GM21825 (cell line): ENCODE results near the gene ADCY5.

Experiments
- ATAC-seq: cut with Tn5 transposase; IDR thresholded peaks from one replicate; pipeline ENCODE4 v1.9.1; 2021; ENCODE audit warnings: mild to moderate bottlenecking, moderate library complexity; ENCODE audit not compliant: unreplicated experiment

The ADCY5 gene

DNA sequence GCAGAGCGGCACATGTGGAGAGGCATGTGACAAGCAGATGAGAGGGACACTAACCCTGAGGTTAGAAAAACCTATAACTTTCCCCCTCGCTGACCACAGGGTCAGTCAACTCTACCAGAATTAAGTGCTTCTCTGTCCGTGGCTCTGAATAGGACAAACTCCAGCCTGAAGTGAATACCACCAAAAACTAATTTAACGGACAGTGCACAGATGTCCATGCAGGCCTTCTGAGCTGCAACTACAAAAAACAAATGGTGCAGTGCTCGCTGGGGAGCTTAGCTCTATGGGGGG lies 59.3 kb downstream of the ADCY5 start:
- no peak for ATAC-seq

DNA sequence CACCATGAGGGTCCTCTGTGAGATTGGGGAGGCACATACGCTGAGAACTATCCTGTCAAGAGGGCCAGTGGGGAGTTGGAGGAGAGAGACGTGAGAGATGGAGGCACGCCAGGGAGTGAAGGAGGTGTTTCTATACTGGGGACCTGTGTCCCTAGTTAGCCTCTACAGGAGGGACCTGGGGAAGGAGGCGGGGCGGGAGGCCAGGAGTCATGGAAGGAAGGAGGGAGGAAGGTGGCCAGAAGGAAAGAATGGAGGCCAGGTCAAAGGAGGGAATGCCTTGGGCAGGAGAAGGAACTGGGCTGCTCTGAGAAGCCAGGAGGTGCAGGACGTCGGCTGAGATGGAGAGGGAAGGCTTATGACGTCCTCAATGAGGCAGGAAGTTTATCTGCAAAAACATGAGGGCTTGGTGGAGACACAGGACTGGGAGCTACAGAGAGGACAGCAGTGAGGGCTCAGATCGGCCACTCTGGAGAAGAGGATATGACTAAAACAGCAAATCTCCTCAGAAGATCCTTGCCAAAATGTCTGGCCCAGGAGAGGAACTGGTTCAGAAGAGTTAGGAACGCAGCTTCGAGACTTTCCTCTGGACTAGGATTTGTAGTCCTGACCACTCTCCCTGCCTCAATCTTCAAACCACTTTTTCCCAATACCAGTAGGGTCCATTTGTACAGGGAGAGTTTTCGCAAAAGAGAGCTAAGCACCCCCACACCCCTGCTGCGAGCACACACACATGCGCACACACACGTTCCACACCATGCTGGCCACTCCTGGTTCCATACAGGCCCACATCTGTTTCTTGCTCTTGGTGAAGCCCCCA lies 59.9 kb downstream of the ADCY5 start:
- ATAC-seq = no peak

DNA sequence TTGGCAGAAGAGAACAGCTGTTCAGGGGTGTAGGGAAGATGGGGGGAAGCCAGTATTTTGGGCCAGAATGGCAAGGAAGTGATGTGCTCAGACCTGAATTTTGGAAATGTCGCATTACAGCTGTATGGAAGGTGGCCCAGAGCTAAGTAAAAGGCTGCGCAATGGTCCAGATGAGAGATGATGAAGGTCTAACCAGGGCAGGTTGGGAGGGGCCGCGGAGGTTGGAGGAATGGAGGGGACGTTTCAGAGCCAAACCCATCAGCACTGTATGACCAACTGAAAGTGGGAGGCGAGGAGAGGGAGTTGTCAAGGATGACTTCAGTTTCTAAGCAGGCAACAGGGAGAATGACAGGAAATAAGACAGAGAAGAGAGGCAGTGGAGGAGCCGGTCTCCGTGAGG lies 60.8 kb downstream of the ADCY5 start:
- ATAC-seq = no peak

DNA sequence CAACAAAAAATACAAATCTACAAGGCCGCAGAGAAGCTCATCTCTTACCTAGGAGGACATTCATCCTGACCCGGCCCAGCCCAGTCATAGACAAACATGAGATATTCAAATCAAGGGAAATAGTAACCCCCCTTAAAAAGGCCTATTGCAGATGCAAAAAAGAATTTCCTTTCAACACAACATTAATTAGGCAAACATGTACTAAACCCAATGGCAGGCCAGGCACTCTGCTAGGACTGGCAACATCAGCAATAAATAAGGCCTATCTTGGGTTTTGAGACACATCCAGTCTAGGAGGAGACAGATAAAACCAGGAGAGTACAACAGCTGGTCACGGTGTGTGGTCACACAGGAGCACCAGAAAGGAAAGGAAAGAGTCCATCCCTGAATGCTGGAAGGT lies 61.4 kb downstream of the ADCY5 start:
- no peak for ATAC-seq

DNA sequence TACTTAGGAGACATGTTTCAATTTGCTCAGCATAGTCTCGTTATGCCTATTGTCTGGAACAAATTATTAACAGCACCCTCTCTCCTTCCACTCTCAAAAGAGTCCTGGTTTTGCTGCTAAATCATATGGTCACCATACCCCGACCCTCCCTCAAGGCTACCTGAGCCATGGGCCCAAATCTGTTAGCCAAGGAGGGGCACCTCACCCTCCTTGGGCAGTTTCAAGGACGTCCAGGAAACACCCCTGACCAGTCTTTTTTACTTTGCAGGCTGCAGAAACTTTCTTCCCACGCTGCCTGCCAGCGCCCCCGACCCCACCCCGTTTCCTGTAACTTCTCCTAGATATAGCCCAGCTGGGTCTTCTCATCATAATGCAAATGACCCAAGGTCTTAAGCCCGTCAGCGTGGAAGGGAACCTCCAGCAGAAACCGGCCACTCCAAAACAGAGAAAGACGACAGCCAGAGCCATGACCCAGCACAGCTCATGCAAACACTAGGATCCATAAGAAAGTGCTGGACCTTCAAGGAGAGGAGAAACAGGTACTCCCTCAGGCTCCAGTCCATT lies 62.3 kb downstream of the ADCY5 start:
- ATAC-seq = no peak

DNA sequence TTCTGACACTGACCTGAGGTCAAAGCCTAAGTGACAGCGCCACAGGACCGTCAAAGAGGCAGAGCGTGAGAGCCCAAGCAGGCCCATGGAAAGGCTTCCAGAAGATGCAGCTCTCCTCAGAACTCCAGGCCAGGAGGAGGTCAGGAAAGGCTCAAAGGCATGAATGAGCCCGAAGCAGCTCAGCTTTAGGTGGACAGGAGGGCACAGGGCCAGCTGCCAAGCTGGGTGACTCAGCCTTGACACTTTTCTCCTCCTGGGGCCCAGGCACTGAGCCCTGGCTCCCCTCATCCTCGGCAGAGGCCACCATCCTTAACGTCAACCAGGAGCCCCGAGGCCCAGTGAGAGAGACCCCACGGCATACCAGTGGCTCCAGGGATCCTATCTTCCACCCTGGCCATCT lies 62.9 kb downstream of the ADCY5 start:
- no peak for ATAC-seq

DNA sequence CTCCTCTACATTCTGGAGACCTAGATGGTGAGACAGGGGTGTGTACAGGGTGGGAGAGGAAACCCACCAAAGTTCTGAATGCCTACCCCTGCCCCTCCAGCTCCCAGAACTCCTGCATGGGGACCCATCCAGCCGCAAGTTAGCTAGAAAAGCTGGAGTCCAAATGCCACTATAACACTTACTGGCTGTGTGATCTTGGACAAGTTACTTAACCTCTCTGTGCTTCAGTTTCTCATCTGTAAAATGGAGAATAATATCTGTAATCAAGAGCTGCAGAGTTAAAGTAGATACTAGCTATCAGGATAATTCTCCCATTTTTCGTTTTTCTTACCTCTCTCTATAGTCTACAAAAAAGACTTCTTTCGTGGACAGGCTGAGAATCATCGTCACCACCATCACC lies 63.4 kb downstream of the ADCY5 start:
- no peak for ATAC-seq

DNA sequence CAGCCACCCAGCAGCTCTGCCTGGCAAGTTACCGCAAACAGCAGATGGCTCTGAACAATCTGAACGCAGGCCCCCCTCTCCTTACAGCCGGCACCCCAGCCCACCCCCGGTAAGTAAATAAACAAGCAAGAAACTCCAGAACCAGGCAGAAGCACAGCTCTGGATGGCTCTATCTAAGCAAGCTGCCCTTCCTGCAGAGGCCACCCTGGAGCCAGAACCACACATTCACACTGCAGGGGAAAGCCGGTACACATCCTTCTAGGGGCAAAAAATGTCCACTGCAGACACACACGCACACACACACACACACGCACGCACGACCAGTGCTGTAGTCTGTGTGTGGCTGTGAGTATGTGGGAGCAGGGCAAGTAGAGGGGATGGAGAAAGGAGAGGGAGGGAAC lies 63.9 kb downstream of the ADCY5 start:
- no peak for ATAC-seq

DNA sequence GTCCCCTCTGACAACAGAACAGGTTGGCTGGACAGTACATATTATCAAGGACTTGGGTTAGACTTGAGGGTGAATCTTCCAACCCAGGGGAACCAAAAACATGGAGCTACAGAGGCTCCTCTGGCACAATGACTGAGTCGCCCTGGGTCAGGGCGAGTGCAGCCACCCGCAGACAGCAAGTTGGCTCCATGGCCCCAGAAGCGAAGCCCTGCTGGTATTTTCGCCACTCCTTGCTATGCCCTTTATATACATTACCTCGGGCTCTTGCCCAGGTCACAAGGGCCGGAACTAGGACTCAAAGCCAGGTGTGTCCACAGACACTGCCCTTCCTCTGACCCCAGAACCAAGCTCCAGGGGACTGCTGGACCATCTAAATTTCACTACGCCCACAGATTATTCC lies 64.6 kb downstream of the ADCY5 start:
- no peak for ATAC-seq

DNA sequence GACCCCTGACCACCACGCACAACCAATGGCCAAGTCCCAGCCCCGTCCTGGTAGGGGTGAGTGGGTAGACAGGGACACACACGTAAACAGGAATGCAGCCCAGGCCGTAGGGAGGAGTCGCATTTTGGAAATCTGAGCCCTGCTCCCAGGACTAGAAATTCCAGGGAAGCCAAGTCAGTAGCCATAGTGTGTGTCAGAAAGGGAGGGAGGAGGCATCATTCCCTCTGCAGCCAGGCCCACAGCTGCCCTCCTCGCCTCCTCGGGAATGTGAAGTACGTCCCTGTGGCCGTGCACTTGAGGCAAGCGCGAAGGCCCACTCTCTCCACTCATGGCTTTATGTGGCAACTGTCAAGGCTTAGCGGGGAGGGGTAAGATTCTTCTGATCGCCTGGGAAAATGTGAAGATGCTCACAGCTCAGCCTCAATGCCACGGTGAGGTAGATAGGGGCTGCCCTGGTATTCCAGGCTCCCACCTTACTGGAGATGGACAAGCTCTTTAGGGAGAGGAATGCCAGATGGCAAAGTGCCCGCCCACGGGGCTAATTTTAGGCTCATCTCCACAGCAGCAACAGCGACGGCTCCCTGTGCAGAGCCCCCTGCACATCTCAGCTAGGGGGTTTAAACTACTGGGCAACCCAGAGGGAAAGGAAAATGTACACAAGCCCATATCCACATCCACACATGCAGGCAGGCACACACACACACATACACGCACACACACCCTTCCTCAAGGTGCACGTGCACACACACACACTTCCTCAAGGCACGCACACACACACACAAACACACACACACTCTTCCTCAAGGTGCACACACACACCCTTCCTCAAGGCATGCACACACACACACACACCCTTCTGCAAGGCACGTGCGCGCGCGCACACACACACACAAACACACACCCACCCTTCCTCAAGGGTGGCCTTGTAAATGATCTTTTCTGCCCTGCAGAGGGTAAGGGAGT lies 65.5 kb downstream of the ADCY5 start:
- ATAC-seq = no peak

DNA sequence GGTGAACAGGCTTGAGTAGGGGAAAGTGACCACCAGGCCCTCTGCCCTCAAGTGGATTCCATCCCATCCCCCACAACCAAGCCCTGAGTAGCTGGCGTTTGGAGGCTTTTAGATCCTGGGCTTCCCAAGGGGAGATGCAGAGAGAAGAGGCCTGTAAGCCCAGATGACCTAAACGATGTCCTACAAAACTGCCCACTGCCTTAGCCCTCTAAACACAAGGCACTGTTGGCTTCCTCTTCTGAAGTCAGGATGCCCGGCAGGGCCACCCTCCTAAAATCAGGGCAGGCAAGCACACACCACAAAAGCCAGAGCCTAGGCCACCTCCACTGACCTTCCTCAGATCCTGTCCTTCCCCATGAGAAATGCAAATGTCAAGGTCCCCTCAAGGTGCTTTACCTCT lies 68.6 kb downstream of the ADCY5 start:
- ATAC-seq = no peak

DNA sequence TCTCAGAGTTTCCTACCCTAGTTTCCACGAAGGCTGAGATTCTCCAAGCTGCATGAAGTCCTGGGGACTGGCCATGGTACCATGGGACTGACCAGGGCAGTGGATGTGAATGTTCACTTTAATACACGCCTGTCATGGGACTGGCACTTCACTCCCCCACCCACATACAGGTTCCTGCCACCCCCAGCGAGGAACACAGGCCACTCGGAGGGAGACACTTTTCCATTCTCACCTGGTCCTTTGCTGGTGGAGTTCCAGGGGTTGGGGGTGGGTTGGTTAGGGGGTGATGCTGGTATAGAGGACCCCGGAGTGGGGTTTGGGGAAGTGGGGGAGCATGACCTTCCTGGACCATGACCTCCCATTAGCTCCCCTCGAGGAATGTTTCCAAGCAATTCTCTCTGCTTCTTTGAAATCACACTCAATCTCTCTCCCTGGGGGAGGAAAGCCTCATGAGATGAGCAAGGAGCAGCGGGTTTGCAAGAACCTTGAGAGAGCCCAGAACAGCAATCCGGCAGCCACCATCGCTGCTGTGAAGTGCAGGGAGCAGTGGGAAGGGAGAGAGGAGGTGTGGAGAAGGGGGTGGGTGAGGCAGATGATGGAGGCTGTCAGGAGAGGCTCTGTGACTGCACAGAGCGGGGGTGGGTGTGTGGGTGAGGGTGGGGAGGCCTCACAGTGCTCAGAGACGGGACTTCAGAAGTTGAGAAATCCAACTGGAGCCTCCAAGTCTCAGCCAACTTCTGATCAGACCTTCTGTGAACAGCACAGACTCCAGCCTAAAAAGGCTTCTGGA lies 69.7 kb downstream of the ADCY5 start:
- ATAC-seq = no peak

DNA sequence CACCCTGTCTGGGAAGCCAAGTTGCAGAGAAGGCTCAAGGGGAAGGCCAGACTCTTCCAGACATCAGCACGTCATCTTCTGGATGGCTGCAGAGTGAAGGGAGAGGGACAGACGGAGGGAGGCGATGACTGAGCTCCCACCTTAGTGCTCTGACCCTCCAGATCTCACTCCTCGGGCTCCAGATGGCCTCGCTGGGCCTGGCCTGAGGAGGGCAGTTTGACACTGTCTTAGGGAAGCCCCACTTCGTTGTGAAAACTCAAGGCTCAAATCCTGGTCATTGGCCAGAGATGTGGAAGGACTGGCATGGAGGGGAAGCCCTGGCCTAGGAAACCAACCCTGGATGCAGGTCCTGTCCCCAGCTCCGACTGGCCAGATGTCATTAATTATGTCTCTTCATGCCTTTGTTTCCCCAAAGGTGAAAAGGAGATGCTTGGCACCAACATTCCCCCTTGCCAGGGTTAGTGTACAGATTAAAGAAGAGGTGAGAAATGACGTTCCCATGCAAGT lies 70.4 kb downstream of the ADCY5 start:
- no peak for ATAC-seq

DNA sequence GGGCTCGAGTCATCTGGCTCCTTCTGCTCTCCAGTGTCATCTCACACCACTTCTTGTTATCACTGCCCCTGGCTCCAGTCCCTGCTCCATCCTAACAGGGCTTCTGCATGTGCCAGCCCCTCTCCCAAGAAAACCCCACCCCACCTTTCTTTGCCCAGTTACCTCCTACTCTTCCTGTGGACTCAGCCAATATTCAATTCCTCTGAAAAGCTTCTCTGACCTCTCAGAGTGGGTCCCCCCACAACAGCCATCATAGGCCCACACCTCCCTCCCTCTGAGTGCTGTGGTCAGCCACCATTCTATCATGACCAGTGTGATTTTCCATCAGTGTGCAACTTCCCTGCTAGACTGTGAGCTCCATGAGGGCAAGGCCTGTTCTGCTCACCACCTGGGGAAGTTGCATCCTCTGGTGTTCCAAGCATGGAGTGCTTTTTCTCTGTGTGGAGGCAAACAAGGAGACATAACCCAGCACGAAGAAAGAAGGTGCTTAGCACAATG lies 71.6 kb downstream of the ADCY5 start:
- no peak for ATAC-seq

DNA sequence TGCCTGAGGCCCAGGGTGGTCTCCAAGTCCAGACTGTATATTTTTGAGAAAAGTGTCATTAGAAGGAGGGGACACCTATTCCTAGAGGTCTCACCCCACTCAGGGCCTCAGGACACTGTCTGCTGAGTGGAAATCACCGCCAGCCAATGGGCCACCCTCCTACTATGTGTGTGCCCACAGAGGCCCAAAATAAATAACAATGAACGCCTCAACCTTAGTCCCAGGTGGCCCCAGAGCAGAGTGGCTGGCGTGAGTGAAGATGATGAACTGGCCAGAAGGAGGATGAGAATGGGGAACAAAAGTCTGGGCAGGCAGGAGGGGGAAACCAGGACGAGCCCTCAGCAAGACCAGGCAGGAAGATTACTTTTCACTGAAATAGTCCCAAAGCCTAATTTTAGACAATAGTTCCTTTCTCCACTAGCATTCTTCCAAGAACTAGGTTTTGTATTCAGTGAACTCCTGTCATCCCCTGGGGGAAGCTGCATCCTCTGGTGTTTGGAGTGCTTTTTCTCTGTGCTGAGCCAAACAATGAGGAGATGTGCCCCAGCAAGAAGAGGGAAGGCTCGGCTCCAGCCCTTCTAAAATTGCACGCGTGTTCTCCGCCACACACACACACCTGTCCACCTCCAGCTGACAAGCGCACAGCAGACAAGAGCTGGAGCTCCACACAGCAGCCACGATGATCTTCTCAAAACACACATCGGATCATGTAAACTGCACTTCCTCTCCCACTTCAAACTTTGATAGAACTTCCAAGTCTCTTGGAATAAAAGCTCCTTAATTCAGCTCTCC lies 72.2 kb downstream of the ADCY5 start:
- no peak for ATAC-seq

DNA sequence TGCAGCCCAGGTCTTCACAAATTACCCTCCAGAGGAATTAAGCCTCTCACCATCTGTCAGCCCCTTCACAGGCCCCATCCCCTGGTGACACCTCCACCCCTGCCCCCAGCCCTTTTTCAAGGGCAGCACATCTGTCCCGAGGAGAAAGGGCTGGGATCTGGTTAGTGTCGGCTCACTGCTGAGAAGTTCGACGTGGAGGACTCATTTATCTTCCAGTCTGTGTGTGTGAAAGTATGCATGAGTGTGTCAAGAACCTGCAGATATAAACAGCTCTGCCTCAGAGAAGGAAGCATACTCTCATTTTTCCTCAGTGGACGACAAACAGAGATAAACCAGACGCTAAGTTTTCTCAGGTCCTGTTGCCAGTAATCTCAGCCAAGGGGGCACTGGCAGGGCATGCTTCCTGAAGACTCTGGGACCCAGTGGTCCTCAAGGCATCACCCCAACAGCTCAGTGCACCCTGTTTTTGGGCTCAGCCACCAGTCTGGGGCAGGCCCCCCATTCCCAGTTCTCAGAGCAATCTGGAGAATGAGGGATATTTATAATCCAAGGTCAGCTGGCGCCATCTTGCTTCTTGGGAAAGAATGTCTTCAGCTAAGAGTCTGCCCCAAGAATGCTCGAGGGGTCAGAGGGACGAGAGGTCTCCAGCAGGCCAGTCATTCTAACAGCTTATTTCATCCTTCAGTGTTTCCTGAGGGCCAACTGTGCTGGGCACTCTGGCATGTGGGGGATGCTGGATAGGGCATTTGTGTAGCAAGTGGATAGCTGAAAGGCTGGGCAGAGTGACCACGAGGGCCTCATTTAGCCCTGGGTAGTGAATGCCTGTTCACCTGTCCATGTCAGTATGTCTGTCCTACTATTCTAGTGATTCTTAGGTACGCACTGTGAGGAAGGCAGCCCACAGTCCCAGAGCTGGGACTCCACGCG lies 73.6 kb downstream of the ADCY5 start:
- no peak for ATAC-seq

DNA sequence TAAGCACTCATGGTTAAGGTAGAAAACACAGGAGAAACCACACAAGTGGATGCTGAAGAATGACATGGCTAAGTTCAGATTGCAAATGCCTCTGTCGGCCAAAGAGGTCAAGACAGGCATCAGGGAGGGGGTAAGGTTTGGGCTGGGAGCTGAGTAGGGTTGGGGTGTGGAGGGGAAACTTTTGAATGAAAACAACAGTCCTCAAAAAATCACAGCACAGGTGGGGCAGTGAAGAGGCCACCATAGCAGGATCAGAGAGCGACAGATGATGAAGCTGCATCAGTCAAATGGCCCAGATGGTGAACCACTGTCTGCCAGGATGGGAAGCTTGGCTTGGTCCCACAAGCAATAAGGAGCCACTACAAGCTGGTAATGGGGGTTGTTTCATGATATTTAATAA lies 74.9 kb downstream of the ADCY5 start:
- no peak for ATAC-seq

DNA sequence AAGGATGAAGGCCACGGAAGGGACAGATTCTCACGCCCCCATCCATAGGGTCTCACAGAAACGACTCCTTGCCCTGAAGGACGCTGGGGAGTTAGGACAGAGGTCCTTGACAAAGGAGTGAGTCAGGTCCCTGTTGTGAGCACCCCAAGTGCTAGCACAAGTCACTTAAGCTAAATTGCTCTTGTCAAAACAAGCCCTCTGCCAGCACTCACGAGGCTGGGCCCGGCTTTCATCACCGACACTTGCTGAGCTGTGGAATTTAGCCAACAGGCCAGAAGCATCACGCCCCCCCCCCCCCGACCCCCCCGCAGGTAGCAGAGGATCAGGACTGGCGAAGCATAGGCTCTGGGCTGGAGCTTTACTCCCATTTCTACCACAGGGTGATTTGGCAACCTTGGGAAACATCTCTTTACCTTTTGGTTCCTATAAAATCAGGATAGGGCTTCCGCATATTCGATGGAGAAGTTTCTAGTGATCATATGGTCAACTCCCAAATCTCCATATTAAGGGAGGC lies 75.4 kb downstream of the ADCY5 start:
- no peak for ATAC-seq
